Caco-2 (cell line): ENCODE data around the gene PRKAG1. TPM values are rescaled to one million over a fixed set of nuclear protein-coding genes. Genes with fewer than 3 reads are reported as not detected.

ENCODE experiments used
- BruUV-seq: library from RNA; stranded (reverse); fragments of 400-500 nt; replicated peaks from 2 replicates; lab custom pipeline; 2021; lab: Mats Ljungman, UMichigan
- CTCF ChIA-PET: fragments of 300-600 bp; sonication (Branson Sonifier 250); formaldehyde crosslinking; loops from one replicate; lab custom pipeline; 2022; ENCODE audit warnings: antibody characterized with exemption; lab: Charles Lee
- POLR2A ChIA-PET: fragments of 300-600 bp; sonication (Branson Sonifier 250); formaldehyde crosslinking; loops from one replicate; lab custom pipeline; 2022; ENCODE audit warnings: antibody characterized with exemption; lab: Charles Lee
- DNase-seq, 2 experiments: peaks; one replicate each; pipeline versions ENCODE4 v3.0.0 to v3.0.0-alpha.2; 2020 to 2022
- H3K27me3 ChIP-seq: replicated peaks from 2 replicates; pipeline ENCODE4 v1.6.0; 2011; ENCODE audit warnings: low read length; ENCODE audit not compliant: control insufficient read depth, insufficient read depth
- H3K36me3 ChIP-seq: 2 replicates; pipeline ENCODE4 v1.5.1; 2011; ENCODE audit warnings: low read length; ENCODE audit not compliant: control insufficient read depth, insufficient read depth
- H3K4me1 ChIP-seq: fragments of 250-450 bp; sonication (Bioruptor Pico); 2 replicates; pipeline ENCODE4 v1.5.1; 2020; ENCODE audit warnings: mild to moderate bottlenecking
- H3K4me3 ChIP-seq: 2 replicates; pipeline ENCODE4 v1.5.1; 2011; ENCODE audit warnings: low read depth, mild to moderate bottlenecking, control low read depth, low read length
- H3K9me3 ChIP-seq: fragments of 250-450 bp; sonication (Bioruptor Pico); 2 replicates; pipeline ENCODE4 v1.5.1; 2020; ENCODE audit warnings: mild to moderate bottlenecking, moderate library complexity
- H3K27ac Mint-ChIP-seq: one replicate; pipeline ENCODE4 v1.8.0; 2022; ENCODE audit warnings: mixed read lengths; ENCODE audit not compliant: unreplicated experiment
- H3K27me3 Mint-ChIP-seq: one replicate; pipeline ENCODE4 v1.8.0; 2022; ENCODE audit warnings: mixed read lengths; ENCODE audit not compliant: insufficient read depth, unreplicated experiment
- H3K36me3 Mint-ChIP-seq: one replicate; pipeline ENCODE4 v1.8.0; 2022; ENCODE audit warnings: mild to moderate bottlenecking, mixed read lengths; ENCODE audit not compliant: insufficient read depth, unreplicated experiment
- H3K4me1 Mint-ChIP-seq: one replicate; pipeline ENCODE4 v1.8.0; 2022; ENCODE audit warnings: low read depth, mixed read lengths; ENCODE audit not compliant: unreplicated experiment
- H3K4me3 Mint-ChIP-seq: one replicate; pipeline ENCODE4 v1.8.0; 2022; ENCODE audit warnings: mild to moderate bottlenecking, moderate library complexity, mixed read lengths; ENCODE audit not compliant: unreplicated experiment
- H3K9me3 Mint-ChIP-seq: one replicate; pipeline ENCODE4 v1.8.0; 2022; ENCODE audit warnings: mixed read lengths; ENCODE audit not compliant: unreplicated experiment
- intact Hi-C: fragments of 100-400 bp; cut with micrococcal nuclease; formaldehyde crosslinking; loops from one replicate; pipeline ENCODE4 v1.10.0; 2022; ENCODE audit not compliant: unreplicated experiment
- total RNA-seq: library from RNA; stranded (reverse); gene quantifications from 2 replicates; pipeline ENCODE4 v1.2.3, GENCODE V29; 2022
- TF ChIP-seq, protein P1 (sequence below), 2 experiments: fragments of 200-600 bp in 1 of 2; IDR thresholded peaks; 1 replicate in 1 of 2; 2 replicates in 1 of 2; pipeline versions ENCODE4 v1.5.1 to v1.8.0; 2011 to 2022; ENCODE audit warnings: antibody characterized with exemption in 1 of 2, control low read depth in 1 of 2, inconsistent platforms in 1 of 2, low read depth in 1 of 2, low read length in 1 of 2, mild to moderate bottlenecking in 1 of 2, moderate library complexity in 1 of 2; ENCODE audit not compliant: insufficient read depth in 1 of 2, severe bottlenecking in 1 of 2, unreplicated experiment in 1 of 2

The PRKAG1 gene
- total RNA-seq, 1 experiment from 2014 or later = 60.3 TPM

GRCh38 chr12:49044660-49045059 lies 26.1 kb upstream of the PRKAG1 start:
- TF ChIP-seq, protein P1, sequence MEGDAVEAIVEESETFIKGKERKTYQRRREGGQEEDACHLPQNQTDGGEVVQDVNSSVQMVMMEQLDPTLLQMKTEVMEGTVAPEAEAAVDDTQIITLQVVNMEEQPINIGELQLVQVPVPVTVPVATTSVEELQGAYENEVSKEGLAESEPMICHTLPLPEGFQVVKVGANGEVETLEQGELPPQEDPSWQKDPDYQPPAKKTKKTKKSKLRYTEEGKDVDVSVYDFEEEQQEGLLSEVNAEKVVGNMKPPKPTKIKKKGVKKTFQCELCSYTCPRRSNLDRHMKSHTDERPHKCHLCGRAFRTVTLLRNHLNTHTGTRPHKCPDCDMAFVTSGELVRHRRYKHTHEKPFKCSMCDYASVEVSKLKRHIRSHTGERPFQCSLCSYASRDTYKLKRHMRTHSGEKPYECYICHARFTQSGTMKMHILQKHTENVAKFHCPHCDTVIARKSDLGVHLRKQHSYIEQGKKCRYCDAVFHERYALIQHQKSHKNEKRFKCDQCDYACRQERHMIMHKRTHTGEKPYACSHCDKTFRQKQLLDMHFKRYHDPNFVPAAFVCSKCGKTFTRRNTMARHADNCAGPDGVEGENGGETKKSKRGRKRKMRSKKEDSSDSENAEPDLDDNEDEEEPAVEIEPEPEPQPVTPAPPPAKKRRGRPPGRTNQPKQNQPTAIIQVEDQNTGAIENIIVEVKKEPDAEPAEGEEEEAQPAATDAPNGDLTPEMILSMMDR (IDR thresholded peaks at IDR 0.05; ENCODE audit: insufficient read depth in 1 of 2, low read depth in 1 of 2, low read length in 1 of 2, severe bottlenecking in 1 of 2, unreplicated experiment in 1 of 2) = no peak
- Histone ChIP-seq H3K4me1 (no peaks in the 10 kb centered on the region), H3K27me3 (no peaks in the 10 kb centered on the region), H3K9me3 (no peaks in the 10 kb centered on the region), H3K36me3 (peaks cover 19% of the 10 kb centered on the region), H3K4me3 (no peak overlapping the region)
- no peak for DNase-seq
- Mint-ChIP-seq H3K27me3 (no peaks in the 10 kb centered on the region), H3K36me3 (peaks cover 100% of the 10 kb centered on the region), H3K27ac (no peak overlapping the region), H3K4me3 (no peak overlapping the region), H3K4me1 (no peaks in the 10 kb centered on the region), H3K9me3 (no peaks in the 10 kb centered on the region)
- BruUV-seq = no TSS peak
- ChIA-PET POLR2A (no interaction called here), CTCF (interaction anchor here (1.3 to 1.6 kb wide), 3 partner anchors 13 to 62 kb away, joined by 3 to 6 read pairs (median 3); partner anchors contain the start of gene PRKAG1)
- intact Hi-C loops = no loop called here

- no peak overlapping the region for H3K27ac Mint-ChIP-seq
Observed at GRCh38 chr12:49043856-49044258, 25.3 kb upstream of the PRKAG1 start.

DNA sequence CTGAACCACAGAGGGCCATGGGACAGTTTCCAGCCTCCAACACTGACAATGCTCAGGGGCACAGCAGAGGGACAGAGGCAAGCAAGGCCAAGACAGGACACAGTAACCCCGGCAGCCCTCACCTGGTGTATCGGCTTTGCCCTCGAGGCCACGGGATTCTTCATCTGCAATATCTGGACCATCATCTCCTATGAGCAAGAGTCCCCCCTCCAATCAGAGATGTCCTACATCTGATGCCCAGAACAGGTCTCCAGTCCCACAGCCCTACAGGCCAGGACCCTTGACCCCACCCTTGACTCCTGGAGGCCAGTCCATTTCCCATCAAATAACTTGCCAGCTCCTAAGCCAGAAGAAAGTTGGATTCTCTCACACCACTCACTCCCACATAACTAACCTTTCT lies 24.7 kb upstream of the PRKAG1 start:
- H3K4me1 ChIP-seq = no peaks in the 10 kb centered on the region
- POLR2A ChIA-PET = no interaction called here

More at GRCh38 chr12:49043856-49044258, 25.3 kb upstream of the PRKAG1 start:
- Mint-ChIP-seq H3K27me3 (no peaks in the 10 kb centered on the region), H3K9me3 (no peaks in the 10 kb centered on the region), H3K4me3 (no peak overlapping the region), H3K36me3 (peaks cover 99% of the 10 kb centered on the region), H3K4me1 (no peaks in the 10 kb centered on the region)
- H3K27me3 ChIP-seq = no peaks in the 10 kb centered on the region
- no peak overlapping the region for H3K4me3 ChIP-seq
- POLR2A ChIA-PET = interaction anchor here (0.5 kb wide), 1 partner anchor 69 kb away, joined by 3 read pairs; no protein-coding TSS in a partner anchor
- peak; percentile 75 to 80 for DNase-seq
- intact Hi-C loops = no loop called here
- TF ChIP-seq, protein P1 (IDR thresholded peaks at IDR 0.05; ENCODE audit: insufficient read depth in 1 of 2, low read depth in 1 of 2, low read length in 1 of 2, severe bottlenecking in 1 of 2, unreplicated experiment in 1 of 2) = peak; percentile 61 to 82
- no peaks in the 10 kb centered on the region for H3K9me3 ChIP-seq
- TSS peak; percentile 11 for BruUV-seq
- no peaks in the 10 kb centered on the region for H3K4me1 ChIP-seq
- CTCF ChIA-PET = interaction anchor here (0.6 to 1.6 kb wide), 8 partner anchors 15 to 87 kb away, joined by 3 to 6 read pairs (median 3); partner anchors contain the start of genes ARF3, LMBR1L, PRKAG1 and RHEBL1
- H3K36me3 ChIP-seq = peaks cover 17% of the 10 kb centered on the region

More for the DNA sequence above, 24.7 kb upstream of the PRKAG1 start:
- Histone ChIP-seq H3K36me3 (peaks cover 16% of the 10 kb centered on the region), H3K4me3 (no peak overlapping the region), H3K9me3 (no peaks in the 10 kb centered on the region), H3K27me3 (no peaks in the 10 kb centered on the region)
- BruUV-seq = no TSS peak
- H3K9me3 Mint-ChIP-seq = no peaks in the 10 kb centered on the region
- peaks cover 97% of the 10 kb centered on the region for H3K36me3 Mint-ChIP-seq
- H3K27me3 Mint-ChIP-seq = no peaks in the 10 kb centered on the region
- H3K4me1 Mint-ChIP-seq = no peaks in the 10 kb centered on the region
- CTCF ChIA-PET = interaction anchor here (0.6 to 1.6 kb wide), 8 partner anchors 16 to 86 kb away, joined by 3 to 6 read pairs (median 3); partner anchors contain the start of genes ARF3, LMBR1L, PRKAG1 and RHEBL1
- no peak overlapping the region for H3K4me3 Mint-ChIP-seq
- no peak overlapping the region for H3K27ac Mint-ChIP-seq
- intact Hi-C loops = no loop called here
- DNase-seq = no peak
- TF ChIP-seq, protein P1 (IDR thresholded peaks at IDR 0.05; ENCODE audit: insufficient read depth in 1 of 2, low read depth in 1 of 2, low read length in 1 of 2, severe bottlenecking in 1 of 2, unreplicated experiment in 1 of 2) = no peak
